Common myeloid progenitor, CD34-positive (primary cell): ENCODE measurements around the gene MVB12B.

Source experiments
- CTCF ChIA-PET: fragments of 350-600 bp; sonication (Branson Sonifier 250); formaldehyde crosslinking; loops from one replicate; lab custom pipeline; 2021; ENCODE audit warnings: antibody characterized with exemption; lab: Charles Lee
- POLR2A ChIA-PET: fragments of 350-600 bp; sonication (Branson Sonifier 250); formaldehyde crosslinking; loops from one replicate; lab custom pipeline; 2021; ENCODE audit warnings: antibody characterized with exemption; lab: Charles Lee
- DNase-seq, 3 donors: peaks; one replicate each; pipeline versions ENCODE4 v3.0.0 to v3.0.0-alpha.2; 2013
- H3K27ac ChIP-seq, 2 experiments: 1 replicate in 1 of 2; 2 replicates in 1 of 2; pipeline ENCODE4 v1.7.0; 2013; ENCODE audit warnings: inconsistent platforms in 2 of 2, low read length in 2 of 2, mild to moderate bottlenecking in 2 of 2, low read depth in 1 of 2, moderate library complexity in 1 of 2; ENCODE audit not compliant: severe bottlenecking in 2 of 2, insufficient read depth in 1 of 2, poor library complexity in 1 of 2
- H3K27me3 ChIP-seq, 5 experiments: replicated peaks in 2 of 5; 1 replicate in 3 of 5; 2 replicates in 2 of 5; pipeline versions ENCODE4 v1.6.1 to v1.7.0; 2013; ENCODE audit warnings: low read length in 4 of 5, mild to moderate bottlenecking in 2 of 5, moderate library complexity in 2 of 5, inconsistent platforms in 1 of 5; ENCODE audit not compliant: insufficient read depth in 5 of 5, control insufficient read depth in 4 of 5
- H3K36me3 ChIP-seq, 4 experiments: 1 replicate in 2 of 4; 2 replicates in 2 of 4; pipeline versions ENCODE4 v1.6.1 to v1.7.0; 2013; ENCODE audit warnings: low read length in 3 of 4, control low read depth in 1 of 4, mild to moderate bottlenecking in 1 of 4; ENCODE audit not compliant: control insufficient read depth in 4 of 4, insufficient read depth in 4 of 4
- H3K4me1 ChIP-seq, 4 experiments: 1 replicate in 3 of 4; 2 replicates in 1 of 4; pipeline versions ENCODE4 v1.6.1 to v1.7.1; 2013; ENCODE audit warnings: low read length in 3 of 4, mild to moderate bottlenecking in 3 of 4, control low read depth in 1 of 4, inconsistent platforms in 1 of 4, moderate library complexity in 1 of 4; ENCODE audit not compliant: control insufficient read depth in 4 of 4, insufficient read depth in 4 of 4; ENCODE audit errors: control extremely low read depth in 1 of 4
- H3K4me3 ChIP-seq, 7 experiments: 1 replicate in 4 of 7; 2 replicates in 3 of 7; pipeline versions ENCODE4 v1.5.1 to v1.7.0; 2013; ENCODE audit warnings: mild to moderate bottlenecking in 7 of 7, low read length in 6 of 7, moderate library complexity in 6 of 7, inconsistent platforms in 2 of 7, low read depth in 2 of 7, control low read depth in 1 of 7; ENCODE audit not compliant: insufficient read depth in 4 of 7, control insufficient read depth in 1 of 7; ENCODE audit errors: extremely low read depth in 1 of 7
- H3K9me3 ChIP-seq, 5 experiments: 1 replicate in 4 of 5; 2 replicates in 1 of 5; pipeline versions ENCODE4 v1.6.1 to v1.7.1; 2013; ENCODE audit warnings: low read length in 4 of 5, mild to moderate bottlenecking in 2 of 5, inconsistent platforms in 1 of 5, low read depth in 1 of 5, moderate library complexity in 1 of 5; ENCODE audit not compliant: control insufficient read depth in 4 of 5, insufficient read depth in 2 of 5; ENCODE audit errors: control extremely low read depth in 1 of 5
- WGBS: methylation state at CpG from one replicate; pipeline ENCODE4 v1.1.5; 2013; ENCODE audit not compliant: insufficient coverage; 5-methylcytosine and 5-hydroxymethylcytosine counted together

Gene MVB12B

GRCh38 chr9:126480813-126481212 lies 154.2 kb downstream of the MVB12B start:
- peaks cover 0 to 4% (median 0%) of the 10 kb centered on the region in 5 experiments for H3K9me3 ChIP-seq
- DNase-seq, result no peak
- WGBS, result 79% methylated on average over 6 of the region's 6 CpGs
- POLR2A ChIA-PET, result no interaction called here
- CTCF ChIA-PET, result interaction anchor here (1.1 to 4.3 kb wide), 5 partner anchors 9 to 163 kb away, joined by 3 to 35 read pairs (median 14); no protein-coding TSS in a partner anchor
- peaks cover 0 to 6% (median 2%) of the 10 kb centered on the region in 4 experiments for H3K36me3 ChIP-seq
- H3K27ac ChIP-seq, result no peak overlapping the region
- H3K27me3 ChIP-seq, result no peaks in the 10 kb centered on the region
- H3K4me1 ChIP-seq, result peaks cover 0 to 14% (median 8%) of the 10 kb centered on the region in 4 experiments
- H3K4me3 ChIP-seq, result no peak overlapping the region

DNA sequence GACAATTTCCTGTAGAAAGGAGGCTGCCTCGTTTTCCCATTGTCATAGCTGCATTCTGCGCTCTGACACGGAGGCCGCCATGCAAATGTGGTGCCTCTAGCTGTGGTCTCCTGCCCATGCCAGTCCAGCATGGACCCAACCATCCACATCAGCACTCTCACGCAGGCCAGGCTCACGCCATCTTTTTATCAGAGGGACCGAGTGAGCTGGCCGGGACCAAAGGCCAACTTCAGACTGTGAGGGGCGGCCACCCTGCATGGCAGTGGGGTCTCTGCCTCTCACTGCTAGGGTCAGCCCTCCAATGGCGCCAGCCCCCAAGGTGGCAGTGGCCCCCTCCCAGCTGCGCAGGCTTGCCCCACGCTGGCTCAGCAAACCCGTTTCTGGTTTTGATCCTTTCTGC lies 155.2 kb downstream of the MVB12B start:
- ChIA-PET CTCF (interaction anchor here (0.6 to 4.3 kb wide), 13 partner anchors 8 to 1244 kb away, joined by 3 to 35 read pairs (median 4); no protein-coding TSS in a partner anchor), POLR2A (interaction anchor here (0.7 to 0.9 kb wide), 2 partner anchors 11 to 16 kb away, joined by 3 read pairs; no protein-coding TSS in a partner anchor)
- H3K27me3 ChIP-seq, result no peaks in the 10 kb centered on the region
- peaks cover 0 to 8% (median 2%) of the 10 kb centered on the region in 4 experiments for H3K36me3 ChIP-seq
- 99% methylated on average over 13 of the region's 13 CpGs for WGBS
- H3K27ac ChIP-seq, result no peak overlapping the region
- DNase-seq, result no peak
- H3K4me1 ChIP-seq, result peaks cover 0 to 8% (median 3%) of the 10 kb centered on the region in 4 experiments
- peaks cover 0 to 4% (median 0%) of the 10 kb centered on the region in 5 experiments for H3K9me3 ChIP-seq
- H3K4me3 ChIP-seq, result no peak overlapping the region

GRCh38 chr9:126482361-126483044 lies 155.9 kb downstream of the MVB12B start:
- H3K4me3 ChIP-seq, result peak overlapping the region in 2 of 7 experiments; percentile 40 to 48
- no peaks in the 10 kb centered on the region for H3K27me3 ChIP-seq
- 89% methylated on average over 45 of the region's 45 CpGs for WGBS
- POLR2A ChIA-PET, result interaction anchor here (0.7 to 0.9 kb wide), 2 partner anchors 12 to 15 kb away, joined by 3 read pairs; no protein-coding TSS in a partner anchor
- H3K9me3 ChIP-seq, result peaks cover 0 to 2% (median 0%) of the 10 kb centered on the region in 5 experiments
- H3K36me3 ChIP-seq, result peaks cover 0 to 8% (median 2%) of the 10 kb centered on the region in 4 experiments
- no peak overlapping the region for H3K27ac ChIP-seq
- CTCF ChIA-PET, result interaction anchor here (0.6 to 4.3 kb wide), 12 partner anchors 8 to 1244 kb away, joined by 3 to 35 read pairs (median 4); no protein-coding TSS in a partner anchor
- peaks cover 0 to 8% (median 3%) of the 10 kb centered on the region in 4 experiments for H3K4me1 ChIP-seq
- no peak for DNase-seq

DNA sequence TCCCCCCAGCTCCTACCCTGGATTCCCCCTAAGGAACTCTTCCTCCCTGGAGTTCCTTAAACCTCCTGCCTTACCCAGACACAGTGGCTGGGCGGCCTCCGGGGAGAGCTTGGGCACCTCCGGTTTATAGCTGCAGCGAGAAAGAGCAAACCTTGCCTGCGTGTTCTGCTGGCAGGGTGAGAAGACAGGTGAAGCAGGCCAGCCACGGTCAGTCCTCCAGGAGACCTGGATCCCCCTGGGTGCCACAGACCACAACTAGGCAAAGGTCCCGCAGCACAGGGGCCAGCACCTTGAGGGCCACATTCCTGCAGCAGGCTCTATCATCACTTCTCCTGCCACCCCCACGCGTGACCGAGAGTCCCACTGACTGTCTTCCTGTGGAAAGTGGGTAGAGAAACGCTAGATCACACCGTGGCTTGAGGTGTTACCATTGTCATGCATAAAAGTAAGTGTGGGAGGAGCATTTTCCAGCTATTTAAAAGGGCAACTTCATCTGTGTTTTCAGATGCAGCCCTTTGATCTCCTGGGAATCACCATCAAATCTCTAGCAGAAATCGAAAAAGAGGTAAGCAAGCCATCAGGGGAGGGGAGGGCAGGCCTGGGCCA lies 156.9 kb downstream of the MVB12B start:
- POLR2A ChIA-PET, result no interaction called here
- WGBS, result 92% methylated on average over 9 of the region's 13 CpGs
- no peak for DNase-seq
- Histone ChIP-seq H3K9me3 (no peaks in the 10 kb centered on the region), H3K4me3 (no peak overlapping the region), H3K27me3 (no peaks in the 10 kb centered on the region), H3K36me3 (peaks cover 0 to 8% (median 2%) of the 10 kb centered on the region in 4 experiments), H3K27ac (no peak overlapping the region), H3K4me1 (peaks cover 0 to 11% (median 7%) of the 10 kb centered on the region in 4 experiments)
- CTCF ChIA-PET, result interaction anchor here (0.8 to 4.3 kb wide), 6 partner anchors 8 to 87 kb away, joined by 3 to 35 read pairs (median 11); no protein-coding TSS in a partner anchor

DNA sequence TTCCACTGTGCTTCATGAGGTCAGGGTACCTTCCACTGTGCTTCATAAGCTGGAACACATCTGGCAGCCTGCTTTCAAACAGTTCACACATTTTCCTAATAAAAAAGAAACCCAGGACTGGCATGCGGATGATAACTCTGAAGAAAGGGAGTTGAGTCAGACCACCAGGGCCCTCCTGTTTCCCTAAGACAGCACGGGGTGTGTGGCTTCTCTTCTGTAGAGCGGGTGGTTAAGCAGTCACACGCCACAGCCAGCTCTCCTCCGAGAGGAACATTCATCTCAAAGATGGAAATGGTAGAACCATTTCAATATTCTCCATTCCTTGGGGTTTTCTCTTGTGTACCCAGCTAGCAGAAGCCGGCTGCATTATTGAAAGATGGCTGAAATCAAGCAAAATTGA lies 159.0 kb downstream of the MVB12B start:
- peaks cover under 1 to 26% (median 22%) of the 10 kb centered on the region in 4 experiments for H3K4me1 ChIP-seq
- H3K27ac ChIP-seq, result no peak overlapping the region
- WGBS, result 100% methylated on average over 6 of the region's 6 CpGs
- no peak overlapping the region for H3K4me3 ChIP-seq
- H3K27me3 ChIP-seq, result no peaks in the 10 kb centered on the region
- no peaks in the 10 kb centered on the region for H3K9me3 ChIP-seq
- no peak for DNase-seq
- H3K36me3 ChIP-seq, result peaks cover 0 to 8% (median 1%) of the 10 kb centered on the region in 4 experiments
- ChIA-PET POLR2A (no interaction called here), CTCF (interaction anchor here (1.4 kb wide), 1 partner anchor 16 kb away, joined by 3 read pairs; no protein-coding TSS in a partner anchor)

DNA sequence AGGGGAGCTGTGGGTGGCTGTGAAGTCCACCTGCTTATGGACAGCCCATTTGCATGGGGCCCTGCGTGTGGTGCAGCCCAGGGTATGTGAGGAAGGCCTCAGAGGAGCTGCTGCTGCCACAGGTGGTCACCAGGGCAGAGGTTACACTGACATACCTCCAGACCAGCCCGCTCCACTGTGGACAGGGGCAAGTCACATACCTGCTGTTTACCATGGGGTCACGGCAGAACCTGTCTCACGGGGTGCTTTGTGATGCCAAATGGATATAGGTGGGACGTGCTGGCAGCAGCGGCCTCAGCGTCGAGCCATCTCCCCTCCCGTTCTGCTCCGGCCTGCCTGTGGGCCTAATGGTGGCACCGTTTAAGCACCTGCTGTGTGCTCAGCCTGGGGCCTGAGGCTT lies 159.6 kb downstream of the MVB12B start:
- WGBS, result 100% methylated on average over 11 of the region's 11 CpGs
- H3K9me3 ChIP-seq, result no peaks in the 10 kb centered on the region
- H3K4me1 ChIP-seq, result peaks cover 4 to 31% (median 28%) of the 10 kb centered on the region in 4 experiments
- peaks cover 0 to 8% (median 1%) of the 10 kb centered on the region in 4 experiments for H3K36me3 ChIP-seq
- no peaks in the 10 kb centered on the region for H3K27me3 ChIP-seq
- DNase-seq, result no peak
- no peak overlapping the region for H3K27ac ChIP-seq
- POLR2A ChIA-PET, result no interaction called here
- H3K4me3 ChIP-seq, result no peak overlapping the region
- CTCF ChIA-PET, result interaction anchor here (1.4 kb wide), 1 partner anchor 16 kb away, joined by 3 read pairs; no protein-coding TSS in a partner anchor
